IMR-90 (cell line): ENCODE measurements around the gene KRCC1. TPM values are rescaled to one million over a fixed set of nuclear protein-coding genes. Genes with fewer than 3 reads are reported as not detected.

Experiments
- ATAC-seq: fragments of 200-7000 bp; cut with Tn5 transposase; 2 replicates; pipeline ENCODE4 v1.9.1; 2020; ENCODE audit warnings: low read depth, mild to moderate bottlenecking, moderate library complexity
- BruUV-seq: library from RNA; stranded (reverse); fragments of 400-500 nt; replicated peaks from 2 replicates; lab custom pipeline; 2021; lab: Mats Ljungman, UMichigan
- CTCF ChIA-PET: fragments of 300-600 bp; formaldehyde crosslinking; extraction: SDS; loops from one replicate; lab custom pipeline; 2021; ENCODE audit warnings: antibody characterized with exemption; lab: Yijun Ruan, JAX
- POLR2A ChIA-PET: fragments of 300-600 bp; sonication (Branson Sonifier 250); formaldehyde crosslinking; loops from one replicate; lab custom pipeline; 2022; ENCODE audit warnings: antibody characterized with exemption; ENCODE audit not compliant: unreplicated experiment; lab: Charles Lee
- DNase-seq: peaks from one replicate; pipeline ENCODE4 v3.0.0; 2013
- H2AFZ ChIP-seq: replicated peaks from 2 replicates; pipeline ENCODE3; 2013; ENCODE audit warnings: low read length, mild to moderate bottlenecking; ENCODE audit not compliant: poor library complexity
- H2AK5ac ChIP-seq: 2 replicates; pipeline ENCODE4 v1.6.1; 2013; ENCODE audit warnings: low read depth, low read length, inconsistent platforms
- H2AK9ac ChIP-seq: replicated peaks from 2 replicates; pipeline ENCODE3; 2013; ENCODE audit warnings: mild to moderate bottlenecking, low read depth, low read length, moderate library complexity; ENCODE audit not compliant: poor library complexity
- H2BK120ac ChIP-seq: 2 replicates; pipeline ENCODE4 v1.6.1; 2013; ENCODE audit warnings: low read depth, low read length, inconsistent platforms
- H2BK15ac ChIP-seq: 3 replicates; pipeline ENCODE4 v1.6.1; 2013; ENCODE audit warnings: low read depth, low read length, inconsistent platforms
- H2BK20ac ChIP-seq: 2 replicates; pipeline ENCODE4 v1.6.1; 2013; ENCODE audit warnings: low read depth, mild to moderate bottlenecking, inconsistent platforms, low read length, moderate library complexity
- H2BK5ac ChIP-seq: 2 replicates; pipeline ENCODE4 v1.6.1; 2013; ENCODE audit warnings: mild to moderate bottlenecking, low read depth, low read length, inconsistent platforms; ENCODE audit not compliant: poor library complexity, severe bottlenecking
- H3K14ac ChIP-seq: replicated peaks from 2 replicates; pipeline ENCODE4 v1.6.1; 2013; ENCODE audit warnings: low read depth, low read length, inconsistent platforms
- H3K18ac ChIP-seq: 2 replicates; pipeline ENCODE4 v1.6.1; 2013; ENCODE audit warnings: low read depth, low read length, control low read depth
- H3K23ac ChIP-seq: 2 replicates; pipeline ENCODE4 v1.6.1; 2013; ENCODE audit warnings: low read depth, low read length, inconsistent platforms
- H3K27ac ChIP-seq: 2 replicates; pipeline ENCODE4 v1.5.1; 2013; ENCODE audit warnings: mild to moderate bottlenecking, control low read depth, low read length; ENCODE audit not compliant: insufficient read depth
- H3K27me3 ChIP-seq: 2 replicates; pipeline ENCODE4 v1.6.1; 2013; ENCODE audit warnings: low read length; ENCODE audit not compliant: control insufficient read depth, insufficient read depth
- H3K36me3 ChIP-seq: 2 replicates; pipeline ENCODE4 v1.6.1; 2013; ENCODE audit warnings: low read length, mixed read lengths; ENCODE audit not compliant: control insufficient read depth, insufficient read depth
- H3K4ac ChIP-seq: 2 replicates; pipeline ENCODE4 v1.6.1; 2013; ENCODE audit warnings: low read depth, low read length, inconsistent platforms
- H3K4me1 ChIP-seq: 2 replicates; pipeline ENCODE4 v1.6.1; 2013; ENCODE audit warnings: low read length, mixed read lengths; ENCODE audit not compliant: control insufficient read depth, insufficient read depth
- H3K4me2 ChIP-seq: 2 replicates; pipeline ENCODE4 v1.6.1; 2013; ENCODE audit warnings: low read depth, mild to moderate bottlenecking, control low read depth, low read length, moderate library complexity
- H3K4me3 ChIP-seq: 2 replicates; pipeline ENCODE4 v1.5.1; 2013; ENCODE audit warnings: low read depth, mild to moderate bottlenecking, control low read depth, low read length, moderate library complexity; ENCODE audit not compliant: insufficient read depth
- H3K56ac ChIP-seq: 2 replicates; pipeline ENCODE4 v1.6.1; 2013; ENCODE audit warnings: low read length, inconsistent platforms; ENCODE audit not compliant: insufficient read depth; ENCODE audit errors: extremely low read depth
- H3K79me1 ChIP-seq, 2 experiments: 2 replicates each; pipeline ENCODE4 v1.6.1; 2013; ENCODE audit warnings: low read length in 2 of 2, inconsistent platforms in 1 of 2, low read depth in 1 of 2
- H3K9ac ChIP-seq: 2 replicates; pipeline ENCODE4 v1.6.1; 2013; ENCODE audit warnings: low read depth, low read length, control low read depth
- H3K9me1 ChIP-seq: 2 replicates; pipeline ENCODE4 v1.6.1; 2013; ENCODE audit warnings: low read length, inconsistent platforms; ENCODE audit not compliant: insufficient read depth
- H3K9me3 ChIP-seq: 2 replicates; pipeline ENCODE4 v1.6.1; 2013; ENCODE audit warnings: low read length; ENCODE audit not compliant: control insufficient read depth, insufficient read depth
- H4K20me1 ChIP-seq: 2 replicates; pipeline ENCODE4 v1.6.1; 2013; ENCODE audit warnings: low read length, inconsistent platforms; ENCODE audit not compliant: insufficient read depth
- H4K5ac ChIP-seq: 2 replicates; pipeline ENCODE4 v1.6.1; 2013; ENCODE audit warnings: mild to moderate bottlenecking, low read depth, low read length, control low read depth
- H4K8ac ChIP-seq, 2 experiments: 2 replicates each; pipeline ENCODE4 v1.6.1; 2013; ENCODE audit warnings: low read depth in 2 of 2, low read length in 2 of 2, control low read depth in 1 of 2, inconsistent platforms in 1 of 2
- H4K91ac ChIP-seq: 2 replicates; pipeline ENCODE4 v1.6.1; 2013; ENCODE audit warnings: low read depth, low read length, inconsistent platforms; ENCODE audit not compliant: insufficient read depth
- CTCF ChIP-seq: conservative IDR thresholded peaks from 2 replicates; pipeline ENCODE4 v1.5.1; 2012; ENCODE audit warnings: mild to moderate bottlenecking, low read depth, low read length, improper control_type of control experiment
- ELK1 ChIP-seq: fragments of 150-350 bp; IDR thresholded peaks from 2 replicates; pipeline ENCODE4 v1.6.1; 2016; ENCODE audit warnings: low read depth, mild to moderate bottlenecking, low read length, moderate library complexity, borderline replicate concordance
- FOS ChIP-seq: fragments of 150-350 bp; IDR thresholded peaks from 2 replicates; pipeline ENCODE4 v1.6.1; 2016; ENCODE audit warnings: low read depth, low read length
- MAZ ChIP-seq: IDR thresholded peaks from 2 replicates; pipeline ENCODE4 v1.6.1; 2012; ENCODE audit warnings: low read depth, mild to moderate bottlenecking, low read length, improper control_type of control experiment, moderate library complexity, borderline replicate concordance
- WGBS, 2 experiments: methylation state at CpG; one replicate each; pipeline versions ENCODE4 v1.1.5 to v1.1.7; 2013; ENCODE audit warnings: missing lambda C conversion rate in 2 of 2; ENCODE audit not compliant: insufficient read length in 1 of 2; ENCODE audit errors: extremely low coverage in 2 of 2; 5-methylcytosine and 5-hydroxymethylcytosine counted together
- dilution Hi-C: fragments of 300-500 bp; cut with HindIII; formaldehyde crosslinking; loops from one replicate; pipeline ENCODE4 v1.14.3; 2018; ENCODE audit warnings: low sequenced_read_pairs; ENCODE audit not compliant: unreplicated experiment
- in situ Hi-C: fragments of 300-500 bp; cut with MboI; formaldehyde crosslinking; loops from 3 replicates; pipeline ENCODE4 v1.14.3; 2019; ENCODE audit warnings: low sequenced_read_pairs, inconsistent platforms, mixed read lengths
- intact Hi-C: fragments of 100-400 bp; cut with micrococcal nuclease; formaldehyde crosslinking; loops from 2 replicates; pipeline ENCODE4 v1.10.0; 2022
- polyA plus RNA-seq, 3 experiments: library from polyadenylated mRNA; depleted of rRNA; stranded (reverse); fragments of >200 nt; gene quantifications; 2 replicates each; pipeline ENCODE4 v1.2.3, GENCODE V29; 2012; ENCODE audit warnings: low replicate concordance in 1 of 3
- total RNA-seq: library from RNA; depleted of rRNA; stranded (reverse); fragments of >200 nt; gene quantifications from 2 replicates; pipeline ENCODE4 v1.2.3, GENCODE V29; 2012

Gene KRCC1
- total and polyA plus RNA-seq, 2 of the 4 experiments (the other 2 are of a cell fraction) = 14.3 to 16.5 TPM

GRCh38 chr2:88055371-88056128 is at the start of gene KRCC1 (continued):
- no peak for TF ChIP-seq ELK1
- peak; percentile 11; the same call in 1 of the 2 replicates for TF ChIP-seq MAZ

- intact Hi-C loops = no loop called here
- POLR2A ChIA-PET = no interaction called here
- Histone ChIP-seq H3K14ac (no peak overlapping the region), H3K27me3 (peaks cover 8% of the 10 kb centered on the region), H2BK15ac (no peak overlapping the region), H3K18ac (no peak overlapping the region), H3K4me3 (no peak overlapping the region), H4K20me1 (no peaks in the 10 kb centered on the region), H3K23ac (no peak overlapping the region), H3K4me2 (no peak overlapping the region), H3K79me1 (no peaks in the 10 kb centered on the region), H3K36me3 (no peaks in the 10 kb centered on the region), H4K5ac (no peak overlapping the region), H4K8ac (no peak overlapping the region), H2BK20ac (no peak overlapping the region), H2AK9ac (no peak overlapping the region), H2BK120ac (no peak overlapping the region), H3K4me1 (no peaks in the 10 kb centered on the region), H3K9me3 (no peaks in the 10 kb centered on the region), H3K4ac (no peak overlapping the region), H2BK5ac (no peak overlapping the region), H3K9me1 (no peaks in the 10 kb centered on the region; the same call in 1 of the 2 replicates), H3K9ac (no peak overlapping the region), H2AK5ac (no peak overlapping the region), H2AFZ (no peak overlapping the region), H3K56ac (no peak overlapping the region), H3K27ac (no peak overlapping the region), H4K91ac (no peak overlapping the region)
- CTCF ChIA-PET = no interaction called here
- DNase-seq (no peak), ATAC-seq (no peak)
- WGBS, 2 experiments = 67% methylated on average over 1 of the region's 3 CpGs; no CpG with 5 or more reads in 1 of the 2 experiments
- in situ Hi-C loops = no loop called here
- TF ChIP-seq FOS = no peak
- no peak for TF ChIP-seq CTCF
- TF ChIP-seq MAZ = no peak
- dilution Hi-C loops = no loop called here
- BruUV-seq = no TSS peak
Observed at GRCh38 chr2:88100489-88100858, 44.9 kb upstream of the KRCC1 start.
